Pulmonary artery endothelial cell (primary cell): ENCODE results near the gene CLK1. TPM values are rescaled to one million over a fixed set of nuclear protein-coding genes. Genes with fewer than 3 reads are reported as not detected.
"Not testable (repeated sequence)": the region's sequence is repeated elsewhere in the genome, so short reads cannot be mapped to it uniquely, and the experiment has no call there.

ENCODE experiments used
- DNase-seq: peaks from one replicate; pipeline ENCODE4 v3.0.0-alpha.2; 2011; ENCODE audit warnings: low read depth, low spot score
- total RNA-seq: library from RNA; depleted of rRNA; stranded (reverse); fragments of >200 nt; gene quantifications from 2 replicates; pipeline ENCODE4 v1.2.3, GENCODE V29; 2014

The CLK1 gene
- total RNA-seq, 1 donor from 2014 or later = 79.0 TPM

- DNase-seq = no peak
Observed at GRCh38 chr2:200851398-200852248, 12.8 kb downstream of the CLK1 start.

DNA sequence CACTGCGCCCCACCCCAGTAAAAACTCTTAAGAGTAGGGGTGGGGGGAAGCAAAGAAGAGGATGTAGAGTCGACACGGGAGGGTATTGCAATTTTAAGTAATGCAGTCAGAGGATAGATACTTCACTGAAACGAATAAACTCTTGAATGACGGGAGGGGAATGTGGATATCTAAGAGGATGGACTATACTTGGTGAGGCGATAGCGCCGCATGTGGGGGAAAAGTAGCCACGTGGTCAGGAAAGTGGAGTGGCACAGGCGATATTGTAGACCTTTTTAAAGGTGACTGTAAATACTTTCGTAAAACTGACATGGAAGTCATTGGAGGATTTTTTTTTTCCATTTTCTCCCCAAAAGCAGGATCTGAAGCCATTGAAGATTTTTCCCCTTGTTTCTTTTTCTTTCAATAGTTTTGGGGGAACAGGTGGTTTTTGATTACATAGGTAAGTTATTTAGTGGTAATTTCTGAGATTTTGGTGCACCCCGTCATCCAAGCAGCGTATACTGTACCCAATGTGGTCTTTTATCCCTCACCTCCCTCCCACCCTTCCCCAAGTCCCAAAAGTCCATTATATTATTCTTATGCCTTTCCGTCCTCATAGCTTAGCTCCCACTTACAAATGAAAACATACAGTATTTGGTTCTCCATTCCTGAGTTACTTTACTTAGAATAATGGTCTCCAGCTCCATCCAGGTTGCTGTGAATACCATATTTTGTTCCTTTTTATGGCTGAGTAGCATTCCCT, 13.8 kb downstream of the CLK1 start:
- DNase-seq = no peak

DNA sequence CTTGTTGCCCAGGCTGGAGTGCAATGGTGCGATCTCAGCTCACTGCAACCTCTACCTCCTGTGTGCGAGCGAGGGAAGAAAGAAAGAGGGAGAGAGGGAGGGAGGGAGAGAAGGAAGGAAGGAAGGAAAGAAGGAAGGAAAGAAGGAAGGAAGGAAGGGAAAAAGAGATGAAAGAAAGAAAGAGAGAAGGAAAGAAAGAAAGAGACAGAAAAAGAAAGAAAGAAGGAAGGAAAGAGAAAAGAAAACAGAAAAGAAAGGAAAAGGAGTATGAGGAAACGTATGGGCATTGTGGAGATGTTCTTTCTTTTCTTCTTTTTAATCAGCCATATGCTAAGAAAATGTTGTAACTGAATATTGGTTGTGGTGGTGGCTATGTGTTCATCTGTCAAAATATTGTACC, 16.5 kb downstream of the CLK1 start:
- DNase-seq = no peak

DNA sequence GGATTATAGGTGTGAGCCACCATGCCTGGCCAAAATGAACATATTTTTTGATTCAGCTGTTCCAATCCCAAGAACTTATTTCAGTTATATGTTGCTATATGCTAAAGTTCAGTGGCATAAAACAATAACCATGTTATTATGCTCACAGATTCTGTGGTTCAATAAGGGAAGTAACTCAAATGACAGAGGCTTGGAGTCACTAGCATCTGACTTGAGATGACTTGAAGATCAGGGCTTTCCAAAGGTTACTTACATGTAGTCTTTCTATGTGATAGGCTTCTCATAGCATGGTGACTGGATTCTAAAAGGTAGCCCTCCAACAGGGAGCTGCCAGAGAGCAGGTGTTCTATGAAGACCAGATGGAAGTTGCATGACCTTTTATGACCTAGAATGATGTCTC, 17.2 kb downstream of the CLK1 start:
- DNase-seq = no peak

DNA sequence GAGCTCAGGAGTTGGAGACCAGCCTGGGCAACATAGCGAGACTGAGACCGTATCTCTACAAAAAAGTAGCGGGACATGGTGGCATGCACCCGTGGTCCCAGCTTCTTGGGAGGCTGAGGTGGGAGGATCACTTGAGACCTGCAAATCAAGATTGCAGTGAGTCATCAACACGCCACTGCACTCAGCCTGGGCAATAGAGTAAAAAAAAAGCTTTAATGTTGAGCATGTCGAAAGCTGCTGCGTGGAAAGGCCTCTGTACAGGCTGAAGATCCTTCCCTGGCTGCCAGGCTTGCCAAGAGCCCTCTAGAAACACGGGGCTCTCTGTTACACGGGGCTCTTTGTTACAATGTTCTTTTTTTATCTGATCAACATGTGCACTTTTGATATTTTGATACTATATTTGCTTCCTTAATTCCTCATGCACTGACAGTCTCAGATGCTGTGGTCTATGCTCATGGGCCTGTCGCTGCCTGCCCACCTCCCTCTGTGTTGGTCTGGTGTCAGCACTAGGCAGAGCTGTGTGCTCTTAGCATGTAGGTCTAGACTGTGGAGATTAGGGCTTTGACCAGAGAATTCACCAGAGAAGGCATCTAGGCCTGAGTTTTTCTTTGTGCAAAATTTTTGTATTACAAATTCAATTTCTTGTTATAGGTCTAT, 18.7 kb downstream of the CLK1 start:
- no peak for DNase-seq

DNA sequence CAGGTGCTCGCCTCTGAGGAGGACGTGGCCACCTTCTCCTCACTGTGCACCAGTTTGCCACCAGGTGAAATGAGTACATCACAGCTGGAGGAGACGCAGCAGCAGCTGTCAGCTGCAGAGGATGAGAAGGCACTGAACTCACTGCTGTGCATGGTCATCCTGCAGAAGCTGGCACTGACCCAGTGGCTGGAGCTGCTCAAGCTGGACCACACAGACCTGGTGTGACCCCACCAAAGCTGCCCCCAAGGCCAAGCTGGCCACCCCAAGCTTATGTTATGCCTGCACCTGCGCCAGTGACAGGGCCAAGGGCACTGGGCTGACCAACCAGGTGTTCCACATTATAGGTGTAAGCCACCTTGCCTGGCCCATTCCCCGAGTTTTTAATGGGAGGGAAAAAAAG, 19.3 kb downstream of the CLK1 start:
- DNase-seq = no peak

DNA sequence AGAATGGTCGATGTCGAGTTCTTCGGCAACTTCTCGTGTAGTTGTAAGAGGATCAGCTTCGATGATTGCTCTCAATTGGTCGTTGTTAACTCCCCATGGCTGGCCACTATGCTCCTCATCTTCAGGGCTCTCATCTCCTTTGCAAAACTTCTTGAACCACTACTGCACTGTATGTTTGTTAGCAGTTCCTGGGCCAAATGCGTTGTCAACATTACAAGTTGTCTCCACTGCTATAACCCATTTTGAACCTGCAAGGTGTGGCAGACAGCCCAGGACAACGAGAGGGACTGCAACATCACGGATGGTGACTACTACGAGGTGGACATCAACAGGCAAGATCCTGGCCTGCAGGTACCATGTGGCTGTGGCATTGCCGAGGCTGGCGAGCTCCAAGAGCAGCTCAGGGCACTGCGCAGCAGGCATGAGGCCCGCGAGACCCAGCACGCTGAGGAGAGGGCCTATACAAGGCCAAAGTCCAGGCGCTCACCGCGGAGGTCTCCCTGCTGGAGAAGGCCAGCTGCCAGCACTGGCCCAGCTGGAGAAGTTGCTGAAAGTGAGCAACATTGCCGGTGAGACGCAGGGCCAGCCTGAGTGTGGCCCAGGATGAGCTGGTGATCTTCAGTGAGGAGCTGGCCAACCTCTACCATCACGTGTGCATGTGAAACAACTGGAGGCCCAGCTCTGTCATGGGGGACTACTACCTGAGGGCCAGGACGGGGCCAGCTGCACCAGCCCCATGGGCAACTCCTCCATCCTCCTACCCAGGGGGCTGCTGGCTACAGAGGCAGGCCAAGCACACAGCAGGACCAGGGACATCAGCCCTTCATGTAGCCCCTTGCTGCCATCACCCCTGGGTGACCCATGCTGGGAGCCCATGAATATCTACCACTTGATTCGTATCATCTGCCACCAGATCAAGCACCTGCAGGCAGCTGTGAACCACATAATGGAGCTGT, 20.2 kb downstream of the CLK1 start:
- no peak for DNase-seq

GRCh38 chr2:200839513-200839912, 24.9 kb downstream of the CLK1 start:
- no peak for DNase-seq

DNA sequence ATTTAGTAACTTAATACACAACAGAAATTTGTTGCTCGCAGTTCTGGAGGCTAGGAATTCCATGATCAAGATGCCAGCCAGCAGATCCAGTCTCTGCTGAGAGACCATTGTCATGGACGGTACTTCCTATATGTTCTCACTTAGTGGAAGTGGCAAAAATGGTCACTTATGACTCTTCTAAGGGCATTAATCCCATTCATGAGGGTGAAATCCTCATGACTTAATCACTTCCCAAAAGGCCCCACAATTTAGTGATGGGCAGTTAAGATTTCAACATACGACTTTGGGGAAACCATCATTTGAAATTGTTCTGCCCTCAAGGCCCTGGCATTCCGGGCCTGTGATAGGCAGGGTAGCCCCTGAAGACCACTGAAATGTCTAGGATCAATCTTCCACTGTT, 29.8 kb downstream of the CLK1 start:
- DNase-seq = no peak

GRCh38 chr2:200829258-200829655, 35.2 kb downstream of the CLK1 start:
- DNase-seq = no peak

DNA sequence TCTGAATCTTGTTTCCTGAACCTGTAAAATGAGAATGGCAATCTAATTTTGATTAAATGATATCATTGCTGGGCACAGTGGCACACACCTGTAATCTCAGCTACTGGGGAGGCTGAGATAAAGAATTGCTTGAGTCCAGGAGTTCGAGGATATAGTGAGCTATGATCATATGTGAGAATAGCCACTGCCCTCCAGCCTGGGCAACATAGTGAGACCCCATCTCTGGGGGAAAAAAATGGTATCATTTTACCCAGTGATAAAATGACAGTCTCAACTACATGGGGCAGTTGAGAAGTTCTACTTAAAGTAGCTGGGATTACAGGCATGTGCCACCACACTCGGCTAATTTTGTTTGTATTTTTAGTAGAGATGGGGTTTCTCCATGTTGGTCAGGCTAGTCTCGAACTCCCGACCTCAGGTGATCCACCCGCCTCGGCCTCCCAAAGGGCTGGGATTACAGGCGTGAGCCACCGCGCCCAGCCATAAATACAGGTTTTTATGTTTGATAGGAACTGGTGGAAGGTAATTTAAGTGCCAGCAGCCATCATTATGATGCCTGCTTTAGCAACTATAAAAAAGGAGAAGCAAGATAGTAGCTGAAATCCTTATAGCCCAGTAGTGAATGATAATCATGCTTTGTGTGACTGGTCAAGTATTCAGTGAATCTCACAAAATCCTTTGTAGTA, 35.7 kb downstream of the CLK1 start:
- DNase-seq = no peak

GRCh38 chr2:200828104-200828503, 36.4 kb downstream of the CLK1 start:
- DNase-seq = no peak

DNA sequence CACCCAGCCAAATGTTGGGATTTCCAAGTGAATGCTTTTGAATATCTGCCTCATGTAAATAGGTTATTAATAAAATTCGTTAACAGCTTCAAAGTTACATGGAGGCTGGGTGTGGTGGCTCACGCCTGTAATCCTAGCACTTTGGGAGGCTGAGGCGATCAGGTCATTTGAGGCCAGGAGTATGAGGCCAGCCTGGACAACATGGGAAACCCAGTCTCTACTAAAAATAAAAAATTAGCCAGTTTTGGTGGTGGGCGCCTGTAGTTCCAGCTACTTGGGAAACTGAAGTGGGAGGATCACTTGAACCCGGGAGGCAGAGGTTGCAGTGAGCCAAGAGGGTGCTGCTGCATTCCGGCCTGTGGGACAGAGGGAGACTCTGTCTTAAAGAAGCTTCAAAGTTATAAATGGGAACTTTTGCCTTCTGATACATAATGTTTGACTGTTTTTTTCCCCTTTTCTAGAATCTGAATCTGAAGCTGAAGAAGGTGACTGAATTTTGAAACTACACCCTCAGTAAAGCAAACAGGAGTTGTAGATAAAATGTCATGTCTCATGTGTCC, 42.7 kb downstream of the CLK1 start:
- no peak for DNase-seq

DNA sequence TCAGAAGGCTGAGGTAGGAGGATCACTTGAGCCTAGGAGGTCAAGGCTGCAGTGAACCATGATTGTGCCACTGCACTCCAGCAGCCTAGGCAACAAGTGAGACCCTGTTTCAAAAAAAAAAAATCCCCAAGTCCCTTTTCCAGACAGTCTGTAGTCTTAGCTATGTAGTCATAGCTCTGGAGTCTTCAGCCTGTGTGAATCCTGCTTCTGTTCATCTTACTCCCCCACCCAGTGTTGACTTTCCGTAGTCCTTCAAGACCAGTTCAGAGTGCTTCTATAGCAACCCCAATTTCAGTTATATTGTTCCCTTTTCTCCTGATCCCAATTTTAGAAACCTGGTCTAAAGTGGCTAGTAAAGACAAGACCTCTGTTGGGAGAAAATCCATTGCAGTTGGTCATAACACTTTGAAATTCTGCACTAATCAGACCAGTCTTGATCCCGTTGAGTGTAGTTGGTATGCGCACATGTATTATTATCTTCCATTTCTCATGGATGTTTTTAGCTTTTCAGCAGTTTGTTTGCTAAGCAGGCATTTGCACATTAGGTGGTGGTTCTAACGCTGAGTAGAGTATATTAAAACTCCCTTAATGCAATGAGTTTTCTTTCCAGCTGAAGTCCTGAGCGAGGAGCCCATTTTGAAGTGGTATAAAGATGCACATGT, 43.8 kb downstream of the CLK1 start:
- DNase-seq = no peak

DNA sequence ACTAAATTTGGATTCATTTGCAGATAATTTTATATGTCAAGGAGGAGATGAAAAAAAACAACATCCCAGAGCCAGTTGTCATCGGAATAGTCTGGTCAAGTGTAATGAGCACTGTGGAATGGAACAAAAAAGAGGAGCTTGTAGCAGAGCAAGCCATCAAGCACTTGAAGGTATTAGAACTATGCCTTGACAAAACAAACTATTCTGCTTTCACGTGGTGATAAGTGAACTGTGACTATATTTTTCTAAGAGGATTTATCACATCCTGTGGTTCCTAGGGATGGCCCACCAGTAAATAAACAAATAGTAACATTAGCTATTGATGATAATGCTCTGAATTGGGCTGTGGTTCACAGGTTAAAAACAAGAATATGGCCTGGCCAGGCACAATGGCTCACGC, 45.7 kb downstream of the CLK1 start:
- DNase-seq = not testable (repeated sequence)

GRCh38 chr2:200814917-200815316, 49.5 kb downstream of the CLK1 start:
- DNase-seq = no peak

DNA sequence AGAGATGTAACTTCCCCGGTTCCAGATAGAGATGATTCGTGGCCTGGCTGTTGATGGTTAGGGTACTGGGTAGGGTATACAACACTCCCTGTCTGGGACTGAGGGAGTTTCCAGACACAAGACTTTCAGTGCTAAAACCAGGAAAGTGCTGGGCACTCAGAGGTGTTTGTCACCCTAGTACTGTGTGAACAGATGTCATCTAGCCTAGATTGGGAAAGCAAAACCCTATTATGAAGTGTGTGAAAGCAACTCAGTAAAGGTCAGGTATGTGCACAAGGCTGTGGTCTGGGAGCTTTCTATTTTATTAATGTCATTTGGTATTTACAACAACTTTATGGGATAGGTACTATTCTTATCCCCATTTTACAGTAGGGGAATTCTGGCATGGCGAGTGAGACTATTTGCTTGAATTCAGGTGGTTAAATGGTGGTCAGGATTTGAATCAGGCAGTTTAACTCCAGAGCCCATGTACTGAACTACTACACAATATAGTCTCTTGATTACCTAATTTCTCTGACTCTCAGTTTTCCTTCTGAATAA, 50.1 kb downstream of the CLK1 start:
- no peak for DNase-seq

- DNase-seq = no peak
Observed at GRCh38 chr2:200812122-200813022, 52.1 kb downstream of the CLK1 start.
